ENCODE data around the gene AGTRAP. TPM values are rescaled to one million over a fixed set of nuclear protein-coding genes. Genes with fewer than 3 reads are reported as not detected.

Gene AGTRAP
- total and polyA plus RNA-seq, 2 donors (not counting 3 experiments of a cell fraction or from before 2014, with no cell fraction given): 41.6 to 101 TPM

GRCh38 chr1:11771481-11772043, 35.6 kb downstream of the AGTRAP start:
- H3K9ac ChIP-seq (replicated peaks; ENCODE audit: extremely low read depth, insufficient read depth, low read length): no peak overlapping the region
- no peak overlapping the region for H3K4me3 ChIP-seq (replicated peaks in 1 of 3; ENCODE audit: insufficient read depth in 1 of 3, low read depth in 1 of 3, low read length in 3 of 3)
- dilution Hi-C loops (cut with MboI; ENCODE audit: extremely low pct_ligation_motif_present, low sequenced_read_pairs) (no loop called here), intact Hi-C loops (cut with micrococcal nuclease) (no loop called here)
- no peaks in the 10 kb centered on the region for H3K36me3 ChIP-seq (ENCODE audit: control insufficient read depth in 2 of 2, extremely low read depth in 1 of 2, insufficient read depth in 2 of 2, low read length in 2 of 2)
- H2AFZ ChIP-seq (ENCODE audit: low read depth, low read length): no peak overlapping the region
- no peak for DNase-seq (ENCODE audit: low read depth, low spot score)
- ChIA-PET CTCF (interaction anchor here (0.5 to 1.5 kb wide), 3 partner anchors 11 to 13 kb away, joined by 3 read pairs; no protein-coding TSS in a partner anchor), POLR2A (no interaction called here)
- TF ChIP-seq FOS (IDR thresholded peaks at IDR 0.05; ENCODE audit: borderline replicate concordance, insufficient read depth, low read length) (no peak), MAX (IDR thresholded peaks at IDR 0.05; ENCODE audit: insufficient read depth, insufficient read length) (no peak), POLR2AphosphoS5 (IDR thresholded peaks at IDR 0.05; ENCODE audit: insufficient read depth, low read depth, low read length) (no peak), MYC (IDR thresholded peaks at IDR 0.05; ENCODE audit: low read depth, low read length) (no peak), JUN (IDR thresholded peaks at IDR 0.05; ENCODE audit: borderline replicate concordance, insufficient read depth, insufficient read length, low read depth) (no peak), GATA2 (IDR thresholded peaks at IDR 0.05; ENCODE audit: insufficient read depth, insufficient read length, low read depth, low read length) (no peak), POLR2A (IDR thresholded peaks at IDR 0.05; ENCODE audit: low read depth, low read length) (no peak)
- no peaks in the 10 kb centered on the region for H4K20me1 ChIP-seq (replicated peaks; ENCODE audit: control insufficient read depth, extremely low read depth, insufficient read depth, low read length)
- H3K79me2 ChIP-seq (ENCODE audit: control insufficient read depth, insufficient read depth, low read length): no peaks in the 10 kb centered on the region
- no peak overlapping the region for H3K27ac ChIP-seq (ENCODE audit: insufficient read depth, low read depth, low read length)
- H3K4me1 ChIP-seq (ENCODE audit: control insufficient read depth, extremely low read depth, insufficient read depth, low read length): peaks cover 4% of the 10 kb centered on the region
- H3K4me2 ChIP-seq (ENCODE audit: insufficient read depth, low read length): no peak overlapping the region
- no peaks in the 10 kb centered on the region for H3K9me3 ChIP-seq (replicated peaks; ENCODE audit: control insufficient read depth, insufficient read depth, low read length)
- no peaks in the 10 kb centered on the region for H3K9me1 ChIP-seq (replicated peaks; ENCODE audit: control insufficient read depth, extremely low read depth, insufficient read depth, low read length)
- H3K27me3 ChIP-seq (ENCODE audit: control insufficient read depth in 2 of 2, insufficient read depth in 2 of 2, low read length in 2 of 2): no peaks in the 10 kb centered on the region
- BruUV-seq (replicated peaks): no TSS peak
- FAIRE-seq: no peak

- intact Hi-C loops (cut with micrococcal nuclease): no loop called here
- DNase-seq (ENCODE audit: low read depth, low spot score) (no peak), FAIRE-seq (no peak)
- no peaks in the 10 kb centered on the region for H3K9me1 ChIP-seq (replicated peaks; ENCODE audit: control insufficient read depth, extremely low read depth, insufficient read depth, low read length)
- H3K4me1 ChIP-seq (ENCODE audit: control insufficient read depth, extremely low read depth, insufficient read depth, low read length): peaks cover 4% of the 10 kb centered on the region
- H3K27ac ChIP-seq (ENCODE audit: insufficient read depth, low read depth, low read length): no peak overlapping the region
- no peaks in the 10 kb centered on the region for H3K9me3 ChIP-seq (replicated peaks; ENCODE audit: control insufficient read depth, insufficient read depth, low read length)
- H3K36me3 ChIP-seq (ENCODE audit: control insufficient read depth in 2 of 2, extremely low read depth in 1 of 2, insufficient read depth in 2 of 2, low read length in 2 of 2): no peaks in the 10 kb centered on the region
- ChIA-PET CTCF (interaction anchor here (0.7 to 1.2 kb wide), 2 partner anchors 10 to 13 kb away, joined by 3 to 4 read pairs; no protein-coding TSS in a partner anchor), POLR2A (no interaction called here)
- TF ChIP-seq FOS (IDR thresholded peaks at IDR 0.05; ENCODE audit: borderline replicate concordance, insufficient read depth, low read length) (no peak), JUN (IDR thresholded peaks at IDR 0.05; ENCODE audit: borderline replicate concordance, insufficient read depth, insufficient read length, low read depth) (no peak), CTCF (IDR thresholded peaks at IDR 0.05; ENCODE audit: extremely low read depth in 1 of 2, insufficient read depth in 1 of 2, low read depth in 1 of 2, low read length in 2 of 2) (no peak), EZH2 (IDR thresholded peaks at IDR 0.05; ENCODE audit: borderline replicate concordance, low read depth, low read length, severe bottlenecking) (no peak), POLR2AphosphoS5 (IDR thresholded peaks at IDR 0.05; ENCODE audit: insufficient read depth, low read depth, low read length) (no peak)
- no peaks in the 10 kb centered on the region for H3K79me2 ChIP-seq (ENCODE audit: control insufficient read depth, insufficient read depth, low read length)
- H3K9ac ChIP-seq (replicated peaks; ENCODE audit: extremely low read depth, insufficient read depth, low read length): no peak overlapping the region
- H3K4me2 ChIP-seq (ENCODE audit: insufficient read depth, low read length): no peak overlapping the region
- H4K20me1 ChIP-seq (replicated peaks; ENCODE audit: control insufficient read depth, extremely low read depth, insufficient read depth, low read length): no peaks in the 10 kb centered on the region
- dilution Hi-C loops (cut with MboI; ENCODE audit: extremely low pct_ligation_motif_present, low sequenced_read_pairs): no loop called here
- no peak overlapping the region for H2AFZ ChIP-seq (ENCODE audit: low read depth, low read length)
- no TSS peak for BruUV-seq (replicated peaks)
- no peak overlapping the region for H3K4me3 ChIP-seq (replicated peaks in 1 of 3; ENCODE audit: insufficient read depth in 1 of 3, low read depth in 1 of 3, low read length in 3 of 3)
- no peaks in the 10 kb centered on the region for H3K27me3 ChIP-seq (ENCODE audit: control insufficient read depth in 2 of 2, insufficient read depth in 2 of 2, low read length in 2 of 2)
Measured at GRCh38 chr1:11772458-11772857, 36.5 kb downstream of the AGTRAP start.
